GM13977 (cell line): ENCODE results near the gene SULT1A1.

Experiments
- DNase-seq: peaks from one replicate; pipeline ENCODE4 v3.0.0; 2012; ENCODE audit warnings: low spot score
- in situ Hi-C: fragments of 300-500 bp; cut with MboI; formaldehyde crosslinking; loops from one replicate; pipeline ENCODE4 v1.12.0; 2022; ENCODE audit warnings: low sequenced_read_pairs, low pct_unique_long_range_greater_than_20kb, mixed read lengths, inconsistent platforms; ENCODE audit not compliant: unreplicated experiment
- TF ChIP-seq, protein P1 (sequence below): IDR thresholded peaks from 2 replicates; pipeline ENCODE4 v1.5.1; 2012; ENCODE audit warnings: mild to moderate bottlenecking, control low read depth; ENCODE audit not compliant: insufficient read depth; ENCODE audit errors: extremely low read depth, missing control alignments

The SULT1A1 gene

DNA sequence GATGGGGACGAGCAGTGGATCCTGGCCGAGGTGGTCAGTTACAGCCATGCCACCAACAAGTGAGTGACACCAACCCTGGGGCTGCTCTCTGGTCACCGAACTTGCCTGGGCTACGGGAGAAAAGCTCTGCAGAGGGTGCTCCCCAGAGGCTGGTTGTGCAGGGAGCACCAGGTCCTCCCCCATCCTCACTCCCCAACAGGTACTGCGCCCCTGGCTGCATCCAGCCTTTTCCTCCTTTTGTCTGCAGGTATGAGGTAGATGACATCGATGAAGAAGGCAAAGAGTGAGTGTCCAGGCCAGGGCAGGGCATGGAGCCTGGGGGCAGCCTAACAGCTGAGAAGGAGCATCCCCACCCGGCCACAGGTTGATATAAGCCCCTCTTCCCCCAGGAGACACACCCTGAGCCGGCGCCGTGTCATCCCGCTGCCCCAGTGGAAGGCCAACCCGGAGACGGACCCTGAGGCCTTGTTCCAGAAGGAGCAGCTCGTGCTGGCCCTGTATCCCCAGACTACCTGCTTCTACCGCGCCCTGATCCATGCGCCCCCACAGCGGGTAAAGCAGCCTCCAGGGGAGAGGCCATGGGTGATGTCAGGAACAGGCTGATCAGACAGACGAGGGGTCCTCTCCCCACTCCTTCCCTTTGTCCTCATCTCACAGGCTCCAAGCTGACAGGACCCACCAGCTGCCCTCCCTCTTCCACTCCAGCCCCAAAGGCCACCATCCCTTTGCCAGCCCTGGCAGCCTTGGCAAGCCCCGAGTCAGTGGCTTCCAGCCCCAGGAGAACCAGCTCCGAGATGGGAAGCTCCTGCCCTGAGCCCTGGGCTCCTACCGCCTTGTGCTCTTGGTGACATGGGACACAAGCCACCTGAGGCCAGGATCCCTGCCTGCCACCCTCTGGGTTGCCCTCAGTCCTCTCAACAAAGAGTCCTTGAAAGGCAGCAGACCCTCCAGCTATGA lies 19.2 kb downstream of the SULT1A1 start:
- TF ChIP-seq, protein P1, sequence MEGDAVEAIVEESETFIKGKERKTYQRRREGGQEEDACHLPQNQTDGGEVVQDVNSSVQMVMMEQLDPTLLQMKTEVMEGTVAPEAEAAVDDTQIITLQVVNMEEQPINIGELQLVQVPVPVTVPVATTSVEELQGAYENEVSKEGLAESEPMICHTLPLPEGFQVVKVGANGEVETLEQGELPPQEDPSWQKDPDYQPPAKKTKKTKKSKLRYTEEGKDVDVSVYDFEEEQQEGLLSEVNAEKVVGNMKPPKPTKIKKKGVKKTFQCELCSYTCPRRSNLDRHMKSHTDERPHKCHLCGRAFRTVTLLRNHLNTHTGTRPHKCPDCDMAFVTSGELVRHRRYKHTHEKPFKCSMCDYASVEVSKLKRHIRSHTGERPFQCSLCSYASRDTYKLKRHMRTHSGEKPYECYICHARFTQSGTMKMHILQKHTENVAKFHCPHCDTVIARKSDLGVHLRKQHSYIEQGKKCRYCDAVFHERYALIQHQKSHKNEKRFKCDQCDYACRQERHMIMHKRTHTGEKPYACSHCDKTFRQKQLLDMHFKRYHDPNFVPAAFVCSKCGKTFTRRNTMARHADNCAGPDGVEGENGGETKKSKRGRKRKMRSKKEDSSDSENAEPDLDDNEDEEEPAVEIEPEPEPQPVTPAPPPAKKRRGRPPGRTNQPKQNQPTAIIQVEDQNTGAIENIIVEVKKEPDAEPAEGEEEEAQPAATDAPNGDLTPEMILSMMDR: no peak
- DNase-seq: no peak
- in situ Hi-C loops: no loop called here

DNA sequence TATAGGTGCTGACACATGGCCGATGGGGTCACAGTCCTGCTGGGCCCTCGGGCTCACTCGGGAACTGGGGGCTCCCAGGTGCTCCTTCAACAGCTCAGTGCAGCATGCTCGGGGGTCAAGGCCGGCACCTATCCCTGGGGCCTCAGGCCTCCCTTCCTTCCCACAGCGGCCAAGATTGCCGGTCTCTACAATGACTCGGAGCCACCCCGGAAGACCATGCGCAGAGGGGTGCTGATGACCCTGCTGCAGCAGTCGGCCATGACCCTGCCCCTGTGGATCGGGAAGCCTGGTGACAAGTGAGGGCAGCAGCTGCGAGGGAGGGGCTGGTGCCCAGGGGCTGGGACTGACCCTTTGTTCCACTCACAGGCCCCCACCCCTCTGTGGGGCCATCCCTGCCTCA lies 19.9 kb downstream of the SULT1A1 start:
- DNase-seq: no peak
- in situ Hi-C loops: no loop called here
- TF ChIP-seq, protein P1: no peak

DNA sequence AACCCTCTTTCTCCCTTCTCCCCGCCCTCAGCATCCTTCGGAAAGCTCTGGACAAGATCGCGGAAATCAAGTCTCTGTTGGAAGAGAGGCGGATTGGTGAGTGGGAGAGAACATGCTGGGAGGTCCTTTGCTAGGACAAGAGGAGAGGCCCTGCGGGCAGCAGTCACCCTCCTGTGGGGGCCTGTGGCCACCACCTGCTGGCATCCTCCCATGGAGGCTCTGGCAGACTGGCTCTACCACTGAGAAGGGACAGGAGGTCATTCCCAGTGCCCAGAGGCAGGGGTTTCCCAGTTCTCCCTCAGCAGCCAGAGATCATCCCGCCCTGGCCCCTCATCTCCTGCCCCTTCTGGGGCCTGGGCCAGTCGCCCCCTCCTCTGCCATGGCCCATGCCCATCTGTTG lies 20.8 kb downstream of the SULT1A1 start:
- no peak for DNase-seq
- in situ Hi-C loops: no loop called here
- TF ChIP-seq, protein P1: no peak

DNA sequence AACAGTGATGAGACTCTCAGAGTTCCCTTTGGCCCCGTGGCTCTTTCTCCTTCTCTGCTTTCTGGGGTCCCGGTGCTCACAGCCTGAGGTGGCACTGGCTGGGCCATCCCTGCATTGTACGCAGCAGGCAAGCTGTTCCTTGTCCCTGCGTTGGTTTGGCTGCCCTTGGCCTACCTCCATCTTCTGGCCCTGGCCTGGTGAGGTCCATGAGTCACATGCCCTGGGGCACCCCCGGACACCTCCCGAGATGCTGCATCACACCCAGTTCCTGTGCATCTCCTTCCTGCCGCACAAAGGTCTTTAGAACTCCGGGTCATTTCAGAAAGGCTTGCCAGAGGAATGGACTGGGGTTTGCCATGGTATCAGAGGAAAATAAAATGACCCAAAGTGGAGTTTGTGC lies 22.5 kb downstream of the SULT1A1 start:
- TF ChIP-seq, protein P1: no peak
- DNase-seq: no peak
- in situ Hi-C loops: no loop called here

DNA sequence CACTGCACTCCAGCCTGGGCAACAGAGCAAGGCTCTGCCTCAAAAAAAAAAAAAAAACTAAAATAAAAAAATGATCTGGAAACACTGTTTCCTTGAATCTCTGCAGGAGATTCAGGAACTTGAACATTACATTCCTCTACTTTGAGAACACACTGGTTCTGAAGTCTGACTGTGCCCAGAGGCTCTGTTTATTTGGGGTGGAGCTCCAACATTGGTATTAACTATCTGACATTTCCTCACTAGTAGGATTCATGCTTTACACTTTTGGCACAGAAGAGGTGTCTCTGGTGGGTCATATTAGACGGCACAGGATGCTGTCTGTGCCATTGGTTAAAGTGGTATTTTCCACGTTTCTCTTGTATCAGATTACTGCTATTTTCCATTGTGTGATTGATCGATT lies 23.4 kb downstream of the SULT1A1 start:
- TF ChIP-seq, protein P1: no peak
- DNase-seq: no peak
- in situ Hi-C loops: no loop called here

DNA sequence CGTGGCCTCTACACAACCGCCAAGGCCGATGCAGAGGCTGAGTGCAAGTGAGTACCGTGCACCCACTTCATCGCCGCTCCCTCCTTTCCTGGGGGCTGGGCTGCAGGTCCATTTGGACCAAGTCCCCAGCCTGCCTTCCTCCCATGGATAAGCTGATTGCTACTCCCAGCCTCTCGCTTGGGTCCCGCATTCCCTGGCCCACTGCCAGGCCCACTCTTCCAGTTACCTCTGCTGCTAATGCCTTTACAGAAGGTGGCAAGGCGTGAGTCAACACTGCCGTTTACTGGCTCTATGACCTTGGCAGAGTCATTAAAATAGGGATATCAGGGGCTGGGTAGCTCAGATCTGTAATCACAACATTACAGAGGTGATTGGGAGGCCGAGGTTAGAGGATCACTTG lies 24.2 kb downstream of the SULT1A1 start:
- DNase-seq: no peak
- TF ChIP-seq, protein P1: no peak
- in situ Hi-C loops: no loop called here
